ENCODE results near the gene OPCML.

- TF ChIP-seq, protein P1, sequence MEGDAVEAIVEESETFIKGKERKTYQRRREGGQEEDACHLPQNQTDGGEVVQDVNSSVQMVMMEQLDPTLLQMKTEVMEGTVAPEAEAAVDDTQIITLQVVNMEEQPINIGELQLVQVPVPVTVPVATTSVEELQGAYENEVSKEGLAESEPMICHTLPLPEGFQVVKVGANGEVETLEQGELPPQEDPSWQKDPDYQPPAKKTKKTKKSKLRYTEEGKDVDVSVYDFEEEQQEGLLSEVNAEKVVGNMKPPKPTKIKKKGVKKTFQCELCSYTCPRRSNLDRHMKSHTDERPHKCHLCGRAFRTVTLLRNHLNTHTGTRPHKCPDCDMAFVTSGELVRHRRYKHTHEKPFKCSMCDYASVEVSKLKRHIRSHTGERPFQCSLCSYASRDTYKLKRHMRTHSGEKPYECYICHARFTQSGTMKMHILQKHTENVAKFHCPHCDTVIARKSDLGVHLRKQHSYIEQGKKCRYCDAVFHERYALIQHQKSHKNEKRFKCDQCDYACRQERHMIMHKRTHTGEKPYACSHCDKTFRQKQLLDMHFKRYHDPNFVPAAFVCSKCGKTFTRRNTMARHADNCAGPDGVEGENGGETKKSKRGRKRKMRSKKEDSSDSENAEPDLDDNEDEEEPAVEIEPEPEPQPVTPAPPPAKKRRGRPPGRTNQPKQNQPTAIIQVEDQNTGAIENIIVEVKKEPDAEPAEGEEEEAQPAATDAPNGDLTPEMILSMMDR (IDR thresholded peaks at IDR 0.05), result no peak
- no peak for TF ChIP-seq POLR2A (IDR thresholded peaks at IDR 0.05)
Observed at GRCh38 chr11:132811649-132812048, 720.7 kb downstream of the OPCML start.

Data from suprapubic skin (tissue), 3 donors.